HCT116 (cell line): ENCODE measurements around the gene CNNM4. TPM values are rescaled to one million over a fixed set of nuclear protein-coding genes. Genes with fewer than 3 reads are reported as not detected.

Experiments
- ATAC-seq: fragments of 200-7000 bp; cut with Tn5 transposase; 2 replicates; pipeline ENCODE4 v1.9.1; 2020; ENCODE audit warnings: mild to moderate bottlenecking, moderate library complexity
- BruUV-seq: library from RNA; stranded (reverse); fragments of 400-500 nt; replicated peaks from 2 replicates; lab custom pipeline; 2021; lab: Mats Ljungman, UMichigan
- CTCF ChIA-PET: fragments of 300-600 bp; sonication (Branson Sonifier 250); formaldehyde crosslinking; loops from one replicate; lab custom pipeline; 2021; ENCODE audit warnings: antibody characterized with exemption; lab: Charles Lee
- POLR2A ChIA-PET: fragments of 300-600, 350-600 bp; sonication (Branson Sonifier 250); formaldehyde crosslinking; loops from one replicate; lab custom pipeline; 2021; ENCODE audit warnings: antibody characterized with exemption; lab: Charles Lee
- RAD21 ChIA-PET, 2 experiments: fragments of 300-600 bp; sonication (Branson Sonifier 250); formaldehyde crosslinking; loops; one replicate each; lab custom pipeline; 2023; ENCODE audit warnings: low total read pairs in 2 of 2; ENCODE audit not compliant: uncharacterized antibody in 2 of 2, unreplicated experiment in 2 of 2, low non-redundant PET in 1 of 2; lab: Charles Lee
- DNase-seq: peaks from one replicate; pipeline ENCODE4 v3.0.0-alpha.2; 2010; ENCODE audit warnings: low read depth, low spot score
- H2AFZ ChIP-seq: fragments of 200-600 bp; shearing (Covaris generic), sonication (generic); 2 replicates; pipeline ENCODE4 v1.6.1; 2017; ENCODE audit warnings: low read depth, mixed run types, mixed read lengths, antibody characterized with exemption, low read length; ENCODE audit not compliant: poor library complexity, severe bottlenecking
- H3K27ac ChIP-seq: 2 replicates; pipeline ENCODE4 v1.5.1; 2012; ENCODE audit warnings: low read depth, low read length
- H3K27me3 ChIP-seq: fragments of 200-600 bp; sonication (generic); 2 replicates; pipeline ENCODE4 v1.6.1; 2016; ENCODE audit warnings: mixed run types, low read length, mixed read lengths; ENCODE audit not compliant: insufficient read depth
- H3K36me3 ChIP-seq, 2 experiments: fragments of 200-500 bp in 1 of 2; fragments of 200-600 bp in 1 of 2; sonication (Bioruptor generic) in 1 of 2; sonication (generic) in 1 of 2; 2 replicates each; pipeline versions ENCODE4 v1.5.1 to v1.6.1; 2014 to 2016; ENCODE audit warnings: low read length in 2 of 2, inconsistent platforms in 1 of 2, mixed read lengths in 1 of 2, mixed run types in 1 of 2; ENCODE audit not compliant: insufficient read depth in 2 of 2, control insufficient read depth in 1 of 2
- H3K4me1 ChIP-seq, 2 experiments: fragments of 200-600 bp in 1 of 2; sonication (generic) in 1 of 2; 2 replicates each; pipeline versions ENCODE4 v1.5.1 to v1.6.1; 2012 to 2017; ENCODE audit warnings: low read length in 2 of 2, inconsistent platforms in 1 of 2, mild to moderate bottlenecking in 1 of 2, mixed read lengths in 1 of 2, mixed run types in 1 of 2, moderate library complexity in 1 of 2; ENCODE audit not compliant: insufficient read depth in 2 of 2, control insufficient read depth in 1 of 2
- H3K4me2 ChIP-seq: fragments of 200-600 bp; sonication (generic); 2 replicates; pipeline ENCODE4 v1.6.1; 2017; ENCODE audit warnings: mixed run types, low read length, mixed read lengths
- H3K4me3 ChIP-seq, 2 experiments: fragments of 200-600 bp in 1 of 2; sonication (generic) in 1 of 2; replicated peaks in 1 of 2; 2 replicates each; pipeline ENCODE4 v1.5.1; 2011 to 2016; ENCODE audit warnings: low read length in 2 of 2, control low read depth in 1 of 2, low read depth in 1 of 2, mild to moderate bottlenecking in 1 of 2, mixed read lengths in 1 of 2, mixed run types in 1 of 2
- H3K79me2 ChIP-seq: fragments of 200-600 bp; sonication (generic); 2 replicates; pipeline ENCODE4 v1.6.1; 2017; ENCODE audit warnings: mild to moderate bottlenecking, mixed run types, low read length, moderate library complexity, mixed read lengths; ENCODE audit not compliant: insufficient read depth
- H3K9ac ChIP-seq: fragments of 200-600 bp; sonication (generic); 2 replicates; pipeline ENCODE4 v1.6.1; 2016; ENCODE audit warnings: low read length, mixed read lengths
- H3K9me2 ChIP-seq: fragments of 200-600 bp; sonication (generic), shearing (Covaris generic); 2 replicates; pipeline ENCODE4 v1.6.1; 2017; ENCODE audit warnings: mixed run types, mild to moderate bottlenecking, moderate library complexity; ENCODE audit not compliant: insufficient read depth
- H3K9me3 ChIP-seq, 2 experiments: fragments of 200-500 bp in 1 of 2; fragments of 200-600 bp in 1 of 2; sonication (Bioruptor generic) in 1 of 2; sonication (generic) in 1 of 2; 2 replicates each; pipeline ENCODE4 v1.6.1; 2014 to 2017; ENCODE audit warnings: low read length in 2 of 2, mixed read lengths in 2 of 2, inconsistent platforms in 1 of 2, low read depth in 1 of 2, mild to moderate bottlenecking in 1 of 2, mixed run types in 1 of 2, moderate library complexity in 1 of 2; ENCODE audit not compliant: control insufficient read depth in 1 of 2, insufficient read depth in 1 of 2
- H4K20me1 ChIP-seq: fragments of 200-600 bp; sonication (generic), shearing (Covaris generic); 2 replicates; pipeline ENCODE4 v1.6.1; 2017; ENCODE audit warnings: mixed run types, mild to moderate bottlenecking, moderate library complexity; ENCODE audit not compliant: insufficient read depth
- ATF3 ChIP-seq: IDR thresholded peaks from 2 replicates; pipeline ENCODE4 v1.6.1; 2012
- CEBPB ChIP-seq: IDR thresholded peaks from 2 replicates; pipeline ENCODE4 v1.6.1; 2012; ENCODE audit warnings: low read depth
- CTCF ChIP-seq, 3 experiments: fragments of 200-600 bp in 1 of 3; sonication (generic) in 1 of 3; IDR thresholded peaks in 2 of 3; conservative IDR thresholded peaks in 1 of 3; 2 replicates each; pipeline ENCODE4 v1.5.1; 2012 to 2017; ENCODE audit warnings: low read depth in 2 of 3, low read length in 2 of 3, antibody characterized with exemption in 1 of 3, borderline replicate concordance in 1 of 3, control low read depth in 1 of 3, mild to moderate bottlenecking in 1 of 3, mixed read lengths in 1 of 3, mixed run types in 1 of 3, moderate library complexity in 1 of 3; ENCODE audit not compliant: insufficient read depth in 1 of 3
- JUND ChIP-seq: IDR thresholded peaks from 2 replicates; pipeline ENCODE4 v1.6.1; 2012
- POLR2A ChIP-seq: IDR thresholded peaks from 2 replicates; pipeline ENCODE4 v1.7.0; 2011; ENCODE audit warnings: borderline replicate concordance; ENCODE audit not compliant: insufficient read depth, insufficient read length; ENCODE audit errors: extremely low read depth
- POLR2AphosphoS5 ChIP-seq: IDR thresholded peaks from 2 replicates; pipeline ENCODE4 v1.6.1; 2011; ENCODE audit warnings: mild to moderate bottlenecking, low read depth, low read length, moderate library complexity
- SIN3A ChIP-seq: IDR thresholded peaks from 2 replicates; pipeline ENCODE4 v1.6.1; 2012; ENCODE audit warnings: low read depth
- SP1 ChIP-seq: IDR thresholded peaks from 2 replicates; pipeline ENCODE4 v1.6.1; 2012; ENCODE audit warnings: low read depth
- TCF7L2 ChIP-seq: IDR thresholded peaks from 2 replicates; pipeline ENCODE4 v1.7.0; 2011; ENCODE audit warnings: borderline replicate concordance, inconsistent platforms; ENCODE audit not compliant: insufficient read depth, insufficient read length; ENCODE audit errors: extremely low read depth
- YY1 ChIP-seq: IDR thresholded peaks from 2 replicates; pipeline ENCODE4 v1.6.1; 2011; ENCODE audit warnings: low read length, low read depth, moderate library complexity, mild to moderate bottlenecking; ENCODE audit not compliant: insufficient replicate concordance; ENCODE audit errors: extremely low read depth
- ZBTB33 ChIP-seq: IDR thresholded peaks from 2 replicates; pipeline ENCODE4 v1.6.1; 2011; ENCODE audit warnings: mild to moderate bottlenecking, low read length, moderate library complexity; ENCODE audit not compliant: insufficient replicate concordance; ENCODE audit errors: extremely low read depth
- ZFX ChIP-seq: fragments of 450-650 bp; IDR thresholded peaks from 2 replicates; pipeline ENCODE4 v1.6.1; 2017
- intact Hi-C: fragments of 100-400 bp; cut with micrococcal nuclease; formaldehyde crosslinking; loops from 2 replicates; pipeline ENCODE4 v1.10.0; 2022
- total RNA-seq: library from RNA; stranded (reverse); gene quantifications from one replicate; pipeline ENCODE4 v1.2.1, GENCODE V29; 2021; ENCODE audit not compliant: unreplicated experiment

CNNM4 gene
- total RNA-seq, 1 experiment from 2014 or later = 7.9 TPM

- TF ChIP-seq YY1 (no peak), CEBPB (no peak), CTCF (IDR thresholded peaks at IDR 0.05 in 2 of 3, conservative IDR thresholded peaks at IDR 0.05 in 1 of 3; ENCODE audit: borderline replicate concordance in 1 of 3, insufficient read depth in 1 of 3, low read depth in 2 of 3, low read length in 2 of 3) (no peak), SP1 (no peak), ZFX (no peak), POLR2A (no peak), TCF7L2 (no peak), POLR2AphosphoS5 (no peak), ZBTB33 (no peak), SIN3A (no peak), JUND (no peak), ATF3 (no peak)
- TF ChIP-seq, all 23 proteins: peak for 0
- no peak overlapping the region for H2AFZ ChIP-seq
- no peak overlapping the region for H3K4me3 ChIP-seq
- intact Hi-C loops = no loop called here
- H3K9me3 ChIP-seq = no peaks in the 10 kb centered on the region
- BruUV-seq = no TSS peak
- H3K4me1 ChIP-seq = peaks cover 0 to 12% of the 10 kb centered on the region in 2 experiments; a peak in 2 of 4 replicates
- ChIA-PET POLR2A (interaction anchor here (0.7 kb wide), 1 partner anchor 69 kb away, joined by 3 read pairs; no protein-coding TSS in a partner anchor), CTCF (no interaction called here), RAD21 (no interaction called here)
- no peak overlapping the region for H3K9ac ChIP-seq
- H3K79me2 ChIP-seq = peaks cover 9% of the 10 kb centered on the region; the same call in 1 of the 2 replicates
- H3K9me2 ChIP-seq = no peaks in the 10 kb centered on the region
- H3K27ac ChIP-seq = no peak overlapping the region
- no peaks in the 10 kb centered on the region for H3K27me3 ChIP-seq
- peaks cover 34 to 35% of the 10 kb centered on the region in 2 experiments; a peak in 3 of 4 replicates for H3K36me3 ChIP-seq
- no peaks in the 10 kb centered on the region for H4K20me1 ChIP-seq
- no peak overlapping the region for H3K4me2 ChIP-seq
- ATAC-seq = no peak
- DNase-seq = no peak
Measured at GRCh38 chr2:96828874-96829273, 68.2 kb downstream of the CNNM4 start.
